NCI-H2171 treated with DMSO at 0.1 percent for 48 hours (cell line): ENCODE data around the gene DEPDC5.
"Not testable (repeated sequence)": the region's sequence is repeated elsewhere in the genome, so short reads cannot be mapped to it uniquely, and the experiment has no call there.

Source experiments
- DNase-seq: peaks from one replicate; lab custom pipeline; 2025; lab: John Stamatoyannopoulos, UW

DEPDC5 gene

DNA sequence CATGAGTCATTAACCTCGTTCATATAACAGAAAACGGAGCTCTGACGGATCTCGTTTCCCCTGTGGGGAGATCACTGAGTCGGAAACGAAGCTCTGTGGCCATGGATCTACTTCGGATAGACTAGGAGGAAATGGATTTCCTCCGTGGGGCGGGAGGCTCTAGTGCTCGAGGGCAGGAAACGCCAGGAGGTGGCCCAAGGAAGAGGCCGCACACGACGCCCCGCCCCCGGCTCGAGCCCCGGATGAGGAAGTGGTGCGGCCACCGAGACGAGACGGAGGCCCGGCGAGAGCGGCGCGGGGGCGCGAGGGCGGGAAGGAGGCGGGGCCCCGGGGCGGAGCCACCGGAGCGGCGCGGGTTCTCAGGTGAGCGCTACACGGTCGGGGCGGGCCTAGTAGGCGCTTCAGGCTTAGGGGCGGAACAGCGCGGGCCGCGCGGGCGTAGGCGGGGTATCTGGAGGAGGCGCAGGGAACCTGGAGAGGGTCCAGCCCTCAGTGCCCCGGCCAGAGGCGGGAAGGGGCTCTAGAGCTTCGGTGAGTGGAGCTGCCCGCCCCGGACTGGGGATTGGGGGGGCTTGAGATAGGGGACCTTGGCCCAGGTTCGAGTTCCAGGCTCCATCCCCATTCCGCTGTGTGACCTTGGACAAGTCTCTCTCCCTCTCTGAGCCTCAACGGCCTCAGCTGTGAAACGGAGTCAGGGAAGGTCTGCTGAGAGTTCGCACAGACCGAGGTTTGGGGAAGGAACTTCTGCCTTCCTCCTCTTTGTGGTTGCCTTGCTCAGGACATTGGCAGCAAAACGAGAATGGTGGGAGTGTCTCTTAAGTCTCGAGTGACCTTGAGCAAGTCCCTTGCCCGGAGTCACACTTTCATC lies at the start of gene DEPDC5:
TSS of gene DEPDC5 (plus strand) at position 386 of the 868 bp plus-strand sequence. CDS start 903 bp downstream, outside the sequence.
- DNase-seq, result peak; percentile 95

DNA sequence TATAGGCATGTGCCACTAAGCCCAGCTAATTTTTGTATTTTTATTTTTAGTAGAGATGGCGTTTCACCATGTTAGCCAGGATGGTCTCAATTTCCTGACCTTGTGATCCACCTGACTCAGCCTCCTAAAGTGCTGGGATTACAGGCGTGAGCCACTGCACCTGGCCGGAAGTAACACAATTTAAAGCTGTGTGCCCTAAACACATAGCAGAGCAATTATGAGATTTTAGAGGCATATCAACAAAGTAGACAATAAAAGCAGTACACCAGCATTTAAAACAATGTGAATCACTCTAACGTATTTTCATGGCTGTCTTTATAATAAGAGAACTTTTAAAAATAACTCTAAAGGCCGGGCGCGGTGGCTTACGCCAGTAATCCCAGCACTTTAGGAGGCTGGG lies 46.3 kb upstream of the DEPDC5 start:
- no peak for DNase-seq

DNA sequence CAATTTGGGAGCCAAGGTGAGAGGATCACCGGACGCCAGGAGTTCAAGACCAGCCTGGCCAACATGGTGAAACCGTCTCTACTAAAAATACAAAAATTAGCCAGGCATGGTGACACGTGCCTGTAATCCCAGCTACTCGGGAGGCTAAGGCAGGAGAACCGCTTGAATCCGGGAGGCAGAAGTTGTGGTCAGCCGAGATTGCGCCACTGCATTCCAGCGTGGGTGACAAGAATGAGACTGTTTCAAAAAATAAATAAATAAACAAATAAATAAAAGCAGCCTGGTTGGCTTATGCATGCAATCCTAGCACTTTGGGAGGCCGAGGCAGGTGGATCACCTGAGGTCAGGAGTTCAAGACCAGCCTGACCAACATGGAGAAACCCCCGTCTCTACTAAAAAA lies 42.6 kb upstream of the DEPDC5 start:
- not testable (repeated sequence) for DNase-seq

DNA sequence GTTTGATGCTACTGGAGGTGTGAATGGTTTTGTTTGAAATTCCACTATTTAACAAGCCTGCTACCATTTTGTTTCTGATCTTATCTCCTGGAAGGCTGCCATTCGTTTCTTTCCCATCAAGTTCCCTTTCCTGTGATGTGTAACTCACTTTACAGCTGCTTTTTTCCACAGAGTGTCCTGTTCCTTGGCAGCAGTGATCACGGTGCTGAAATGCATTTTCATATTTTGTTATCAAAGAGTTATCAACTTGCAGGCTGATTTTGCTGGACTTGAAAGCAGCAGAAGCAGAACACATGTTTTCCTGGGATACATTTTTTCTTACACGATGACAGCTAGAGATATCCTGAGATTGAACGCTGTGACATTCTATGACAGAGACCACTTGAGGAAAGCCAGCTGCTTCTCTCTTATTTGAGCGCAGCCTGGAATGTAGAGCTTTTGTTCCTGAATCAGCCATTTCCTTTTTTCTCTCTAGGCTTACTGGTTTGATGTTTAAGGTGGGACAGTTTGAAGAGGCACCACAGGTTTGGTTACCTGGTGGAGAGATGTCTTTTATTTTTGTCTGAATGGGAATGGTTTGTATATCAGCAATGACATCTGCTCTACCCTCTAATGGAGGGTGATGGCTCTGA lies 38.6 kb upstream of the DEPDC5 start:
- no peak for DNase-seq

DNA sequence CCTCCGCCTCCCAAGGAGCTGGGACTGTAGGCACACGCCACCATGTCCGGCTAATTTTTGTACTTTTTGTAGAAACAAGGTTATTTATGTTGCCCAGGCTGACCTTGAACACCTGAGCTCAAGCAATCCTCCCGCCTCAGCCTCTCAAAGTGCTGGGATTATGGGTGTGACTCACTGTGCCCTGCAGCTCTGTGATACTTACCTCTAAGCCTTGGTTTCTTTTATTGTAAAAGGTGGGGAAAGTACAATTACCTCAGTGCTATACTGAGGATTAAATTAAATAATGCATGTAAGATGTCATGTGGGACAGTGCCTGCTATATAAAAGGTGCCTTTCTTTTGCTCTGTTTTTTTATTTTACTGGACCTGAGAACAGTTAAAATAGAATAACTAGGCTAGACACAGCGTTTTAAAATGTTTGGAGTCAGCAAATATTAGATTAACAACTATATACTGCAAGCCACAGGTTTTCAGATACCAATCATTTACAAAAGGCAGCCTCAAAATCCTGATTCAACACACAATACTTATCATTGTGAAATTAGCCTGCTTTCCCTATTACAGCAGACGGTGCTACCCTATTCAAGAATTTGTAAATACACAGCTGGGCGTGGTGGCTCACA lies 33.9 kb upstream of the DEPDC5 start:
- no peak for DNase-seq

DNA sequence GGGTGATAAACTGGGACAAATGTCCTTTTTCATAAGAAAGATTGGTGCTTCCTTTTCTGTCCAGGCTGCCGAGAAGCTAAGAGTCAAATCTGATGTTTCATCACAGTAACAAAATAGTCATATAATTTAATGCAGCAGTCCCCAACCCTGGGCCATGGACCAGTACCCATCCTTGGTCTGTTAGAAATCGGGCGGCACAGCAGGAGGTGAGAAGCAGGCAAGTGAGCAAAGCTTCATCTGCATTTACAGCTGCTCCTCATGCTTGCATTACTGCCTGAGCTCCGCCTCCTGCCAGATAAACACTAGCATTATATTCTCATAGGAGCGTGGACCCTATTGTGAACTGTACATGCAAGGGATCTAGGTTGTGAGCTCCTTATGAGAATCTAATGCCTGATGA lies 30.1 kb upstream of the DEPDC5 start:
- DNase-seq, result no peak

DNA sequence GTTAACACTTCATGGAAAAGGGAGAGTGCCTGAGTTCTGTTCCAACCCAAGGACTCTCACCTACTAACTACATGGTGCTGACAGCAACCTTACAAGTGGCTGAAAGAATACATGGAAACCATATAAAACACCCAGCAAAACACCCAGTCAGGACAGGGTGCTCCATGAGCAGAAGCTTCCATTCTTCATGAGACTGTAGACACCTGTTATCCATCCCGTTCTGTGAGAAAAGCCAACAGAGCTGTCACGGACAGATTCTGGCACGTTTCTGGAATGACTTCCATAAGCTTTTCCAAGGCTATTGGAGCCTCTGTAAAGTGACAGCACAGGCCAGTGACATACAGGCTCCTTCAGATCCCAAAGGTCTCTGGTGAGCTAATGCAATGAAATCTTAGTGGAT lies 27.1 kb upstream of the DEPDC5 start:
- DNase-seq, result no peak

DNA sequence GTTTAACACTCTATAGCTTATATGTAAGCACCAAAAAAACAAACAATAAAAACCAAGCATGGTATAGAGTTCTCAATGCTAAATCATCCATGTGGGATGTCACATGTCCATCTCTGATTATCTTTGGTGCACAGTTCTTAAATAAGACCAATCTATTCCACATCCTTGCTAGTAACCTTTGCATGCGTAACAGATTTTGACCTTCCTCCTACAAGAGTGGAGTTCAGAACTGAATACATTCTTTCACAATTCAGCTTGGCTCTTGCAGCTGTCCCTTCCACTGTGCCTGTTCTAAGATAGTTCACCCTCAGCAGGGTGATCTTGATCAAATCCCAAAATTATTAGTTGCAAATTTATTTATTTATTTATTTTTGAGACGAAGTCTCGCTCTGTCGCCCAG lies 25.0 kb upstream of the DEPDC5 start:
- DNase-seq, result no peak

DNA sequence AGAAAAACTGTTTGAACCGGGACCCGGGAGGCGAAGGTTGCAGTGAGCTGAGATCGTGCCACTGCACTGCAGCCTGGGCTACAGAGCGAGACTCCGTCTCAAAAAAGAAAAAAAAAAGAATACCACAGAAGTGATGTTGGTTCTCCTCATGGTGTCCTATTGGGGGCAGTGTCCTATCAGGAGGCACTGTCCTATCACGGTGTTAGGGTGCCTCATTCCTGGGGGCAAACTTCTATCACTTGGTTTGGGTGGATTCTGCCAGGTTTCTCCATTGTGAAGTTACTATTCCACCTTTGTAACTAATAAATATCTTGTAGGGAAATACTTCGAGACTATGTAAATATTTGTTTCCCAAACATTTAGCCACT lies 23.5 kb upstream of the DEPDC5 start:
- DNase-seq, result no peak

DNA sequence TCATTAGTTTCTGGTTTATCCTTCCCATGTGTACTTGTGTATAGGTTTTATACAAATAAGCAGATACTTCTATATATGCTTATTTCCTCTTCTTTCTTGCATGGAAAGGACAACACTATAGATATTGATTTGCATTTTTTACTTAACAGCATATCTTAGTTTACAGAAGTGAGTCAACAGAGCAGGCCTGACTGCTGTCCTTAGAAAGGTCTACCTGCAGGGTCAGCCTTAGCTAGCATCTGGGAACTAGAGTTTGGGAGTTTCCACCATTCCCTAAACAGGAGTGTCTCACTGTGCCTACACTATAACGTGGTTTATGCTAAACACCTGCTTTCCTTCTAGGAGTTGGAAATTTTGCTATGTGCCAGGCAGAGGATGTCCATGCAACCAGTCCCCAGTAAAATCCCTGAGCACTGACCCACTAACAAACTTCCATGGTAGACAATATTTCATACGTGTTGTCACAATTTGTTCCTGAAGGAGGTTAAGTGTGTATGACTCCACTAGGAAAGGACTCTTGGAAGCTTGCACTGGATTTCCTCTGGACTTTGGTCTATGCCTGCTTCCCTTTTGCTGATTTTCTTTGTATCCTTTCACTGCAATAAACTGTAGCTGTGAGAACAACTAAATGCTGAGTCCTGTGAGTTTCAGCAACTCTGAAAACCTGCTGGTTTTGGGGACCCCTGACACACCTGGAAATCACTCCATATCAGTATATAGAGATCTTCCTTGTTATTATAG lies 21.6 kb upstream of the DEPDC5 start:
- no peak for DNase-seq

DNA sequence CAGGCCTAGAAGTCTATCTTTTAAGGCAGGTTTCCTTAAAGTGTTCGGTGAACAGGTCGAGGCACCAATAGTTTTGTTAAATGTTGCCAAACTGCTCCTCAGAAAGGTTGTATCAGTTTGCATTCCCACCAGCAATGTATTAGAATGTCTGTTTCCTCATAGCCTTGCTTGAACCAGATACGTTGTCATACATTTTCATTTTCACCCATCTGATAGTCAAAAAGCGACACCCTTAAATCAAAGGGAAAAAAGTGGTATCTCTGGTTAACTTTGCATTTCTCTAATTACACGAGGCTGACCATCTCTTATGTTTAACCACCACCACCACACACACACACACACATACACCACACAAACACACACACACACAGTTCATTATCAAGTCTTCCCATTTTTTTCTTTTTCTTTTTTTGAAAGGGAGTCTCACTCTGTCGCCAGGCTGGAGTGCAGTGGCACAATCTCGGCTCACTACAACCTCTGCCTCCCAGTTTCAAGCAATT lies 20.2 kb upstream of the DEPDC5 start:
- no peak for DNase-seq

DNA sequence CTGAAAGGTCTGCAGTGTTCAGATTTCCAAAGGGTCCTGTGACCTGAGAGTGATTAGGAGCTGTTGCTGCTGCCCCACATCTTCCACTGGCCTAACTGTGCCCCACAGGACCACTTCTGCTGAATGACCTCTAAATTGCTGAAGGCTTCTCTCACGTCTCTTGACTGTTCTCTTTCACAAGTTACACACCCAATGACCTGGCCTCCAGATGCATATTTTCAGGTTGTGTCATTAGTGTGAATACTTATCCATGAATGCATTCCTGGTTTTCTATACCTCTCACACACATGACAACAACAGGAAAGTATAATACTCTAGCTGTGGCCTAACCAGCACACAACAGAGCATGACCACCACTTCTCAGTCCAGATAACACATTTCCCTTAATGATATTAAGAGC lies 19.3 kb upstream of the DEPDC5 start:
- DNase-seq, result no peak

DNA sequence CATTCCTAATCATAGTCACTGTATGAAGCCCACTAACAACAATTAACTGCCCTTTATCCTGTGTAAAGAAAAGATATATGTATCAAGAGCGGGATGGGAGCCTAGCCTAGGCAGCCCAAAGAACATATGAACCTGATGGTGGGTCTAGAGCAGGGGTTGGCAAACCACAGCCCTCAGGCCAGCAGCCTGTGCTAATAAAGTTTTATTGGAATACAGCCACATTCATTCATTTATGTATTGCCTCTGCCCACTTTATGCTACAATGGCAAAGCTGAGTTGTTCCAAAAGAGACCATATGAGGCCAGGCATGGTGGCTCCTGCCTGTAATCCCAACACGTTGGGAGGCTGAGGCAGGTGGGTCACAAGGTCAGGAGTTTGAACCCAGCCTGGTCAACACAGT lies 17.4 kb upstream of the DEPDC5 start:
- no peak for DNase-seq

DNA sequence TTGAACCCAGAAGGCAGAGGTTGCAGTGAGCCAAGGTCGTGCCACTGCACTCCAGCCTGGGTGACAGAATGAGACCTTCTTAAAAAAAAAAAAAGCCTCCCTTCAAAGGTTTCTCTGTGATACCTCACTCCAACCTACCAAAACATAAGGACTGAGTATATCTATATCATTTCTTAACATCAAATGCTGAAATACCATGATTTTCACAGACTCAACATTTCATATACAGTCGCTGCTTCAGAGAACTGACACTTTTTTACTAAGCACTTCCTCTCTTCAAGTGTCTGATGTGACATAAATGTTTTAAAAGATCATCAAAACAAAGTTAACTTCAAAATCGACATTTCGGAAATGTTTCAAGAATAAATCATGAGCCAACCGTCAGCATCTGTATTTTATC lies 15.9 kb upstream of the DEPDC5 start:
- DNase-seq, result no peak

DNA sequence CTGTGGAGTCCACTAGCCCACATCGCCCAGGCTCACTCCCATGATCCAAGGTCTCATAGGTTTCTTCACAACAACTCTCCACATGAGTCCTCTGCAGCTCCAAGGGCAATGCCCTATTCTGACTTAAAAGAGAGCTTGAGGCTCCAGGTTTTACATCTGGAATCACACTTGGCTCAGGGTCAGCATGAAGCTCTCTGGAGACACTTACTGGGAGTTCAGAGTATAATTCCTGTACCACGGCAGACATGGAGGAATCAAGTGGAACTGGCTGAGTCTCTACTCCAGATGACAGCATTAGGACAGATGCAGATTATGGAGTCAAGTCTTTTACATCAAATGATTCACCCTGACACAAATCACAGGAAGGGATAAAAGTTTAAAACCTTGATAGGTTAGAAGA lies 15.3 kb upstream of the DEPDC5 start:
- no peak for DNase-seq

DNA sequence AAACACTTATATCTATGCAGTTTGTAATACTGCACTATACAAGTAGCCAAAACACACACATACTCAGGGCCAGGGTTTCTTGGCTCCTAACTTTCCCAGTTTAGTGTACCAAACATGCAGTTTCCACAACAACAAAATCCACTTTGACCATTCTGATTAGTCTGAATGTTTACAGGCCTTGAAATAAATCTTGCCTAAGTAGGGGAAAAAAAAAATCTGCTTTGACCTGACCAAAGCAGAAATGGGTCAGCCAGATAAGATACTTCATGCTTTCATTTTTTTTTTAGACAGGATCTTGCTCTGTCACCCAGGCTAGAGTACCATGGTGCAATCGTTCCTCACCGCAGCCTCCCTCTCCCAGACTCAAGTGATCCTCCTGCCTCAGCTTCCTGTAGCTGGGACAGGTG lies 14.0 kb upstream of the DEPDC5 start:
- DNase-seq, result no peak

DNA sequence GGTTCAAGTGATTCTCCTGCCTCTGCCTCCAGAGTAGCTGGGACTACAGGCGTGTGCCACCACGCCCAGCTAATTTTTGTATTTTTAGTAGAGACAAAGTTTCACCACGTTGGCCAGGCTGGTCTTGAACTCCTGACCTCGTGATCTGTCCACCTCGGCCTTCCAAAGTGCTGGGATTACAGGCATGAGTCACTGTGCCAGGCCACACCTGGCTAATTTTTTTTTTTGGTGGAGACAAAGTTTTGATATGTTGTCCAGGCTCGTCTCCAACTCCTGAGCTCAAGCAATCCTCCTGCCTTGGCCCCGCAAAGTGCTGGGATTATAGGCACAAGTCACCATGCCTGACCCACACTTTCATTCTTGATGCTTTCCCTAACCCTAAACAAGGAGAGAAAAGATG lies 13.5 kb upstream of the DEPDC5 start:
- not testable (repeated sequence) for DNase-seq

DNA sequence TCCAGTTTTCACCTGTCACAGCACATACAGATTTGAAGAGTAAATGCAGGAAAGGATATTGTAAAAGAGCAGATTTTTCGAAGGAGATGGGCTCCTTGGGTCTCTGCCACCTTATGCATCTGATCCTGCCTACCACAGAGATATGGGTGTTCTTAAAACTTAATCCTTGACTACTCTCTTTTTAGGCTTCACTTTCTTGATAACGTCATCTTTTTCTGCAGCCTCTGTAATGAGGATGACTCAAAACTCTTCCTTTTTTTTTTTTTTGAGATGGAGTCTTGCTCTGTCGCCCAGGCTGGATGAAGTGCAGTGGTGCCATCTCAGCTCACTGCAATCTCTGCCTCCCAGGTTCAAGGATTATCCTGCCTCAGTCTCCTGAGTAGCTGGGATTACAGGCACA lies 11.7 kb upstream of the DEPDC5 start:
- DNase-seq, result no peak

DNA sequence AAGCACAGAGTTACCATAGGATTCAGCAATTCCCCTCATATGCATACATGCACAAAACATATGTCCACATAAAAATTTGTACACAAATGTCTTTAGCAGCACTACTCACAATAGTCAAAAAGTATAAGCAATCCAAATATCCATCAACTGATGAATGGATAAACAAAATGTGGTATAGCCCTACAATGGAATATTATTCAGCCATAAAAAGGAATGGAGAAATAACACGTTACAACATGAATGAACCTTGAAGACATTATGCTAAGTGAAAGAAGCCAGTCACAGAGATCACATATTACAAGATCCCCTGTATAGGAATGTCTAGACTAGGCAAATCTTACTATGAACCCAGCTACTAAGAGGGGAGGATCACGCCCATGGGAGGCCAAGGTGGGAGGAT lies 11.1 kb upstream of the DEPDC5 start:
- DNase-seq, result no peak

DNA sequence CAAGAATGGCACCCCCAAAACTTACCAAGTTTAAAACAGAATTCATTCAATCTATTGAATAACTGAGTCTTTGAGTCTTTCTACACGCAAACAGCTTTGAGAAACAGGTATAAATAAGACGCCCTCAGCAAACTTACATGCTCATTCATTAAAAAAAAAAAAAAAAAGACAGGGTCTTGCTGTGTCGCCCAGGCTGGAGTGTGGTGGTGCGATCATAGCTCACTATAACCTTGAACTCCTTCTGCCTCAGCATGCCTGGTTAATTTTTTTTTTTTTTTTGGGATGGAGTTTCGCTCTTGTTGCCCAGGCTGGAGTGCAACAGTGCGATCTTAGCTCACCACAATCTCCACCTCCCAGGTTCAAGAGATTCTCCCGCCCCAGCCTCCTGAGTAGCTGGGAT lies 9.9 kb upstream of the DEPDC5 start:
- DNase-seq, result no peak

DNA sequence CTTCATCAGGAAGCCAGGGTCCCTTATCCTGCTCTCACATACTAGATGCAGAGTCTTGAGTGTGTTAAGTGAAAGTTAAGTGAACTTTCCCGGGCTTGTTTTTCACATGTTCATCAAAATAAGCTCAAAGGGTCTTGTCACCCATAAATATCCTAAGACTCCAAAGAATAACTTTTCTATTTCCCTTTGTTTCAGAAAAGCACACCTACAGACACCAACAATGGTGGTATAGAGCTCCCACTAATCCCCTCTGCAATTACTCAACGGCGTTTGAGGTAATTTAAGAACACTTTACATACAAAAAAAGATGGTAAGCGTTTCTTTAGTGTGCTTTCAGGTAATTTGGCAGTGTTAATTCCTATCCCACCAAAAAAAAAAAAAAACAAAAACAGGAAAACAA lies 6.4 kb upstream of the DEPDC5 start:
- DNase-seq, result no peak

DNA sequence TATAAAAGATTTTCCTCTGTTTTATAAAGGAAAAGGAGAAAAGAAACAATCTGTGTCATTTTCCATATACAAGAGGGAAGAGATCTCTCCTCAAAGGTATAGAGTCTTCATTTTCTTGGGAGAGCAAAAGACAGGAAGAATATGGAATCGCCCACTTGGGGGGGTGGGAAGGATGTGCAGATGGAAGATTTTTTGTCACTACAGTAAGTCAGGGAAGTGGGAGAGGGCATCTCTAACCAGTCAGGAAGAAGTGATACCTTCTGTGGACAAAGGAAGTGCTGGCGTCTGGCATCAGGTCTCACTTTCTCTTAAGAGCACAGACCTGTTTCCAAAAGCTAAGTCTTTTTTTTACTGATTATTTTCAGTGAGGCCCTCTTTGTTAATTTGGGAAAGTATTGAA lies 5.3 kb upstream of the DEPDC5 start:
- DNase-seq, result no peak
